ENCODE measurements around the gene TMEM91.
"Not testable (repeated sequence)": the region's sequence is repeated elsewhere in the genome, so short reads cannot be mapped to it uniquely, and the experiment has no call there.

TMEM91 gene

DNA sequence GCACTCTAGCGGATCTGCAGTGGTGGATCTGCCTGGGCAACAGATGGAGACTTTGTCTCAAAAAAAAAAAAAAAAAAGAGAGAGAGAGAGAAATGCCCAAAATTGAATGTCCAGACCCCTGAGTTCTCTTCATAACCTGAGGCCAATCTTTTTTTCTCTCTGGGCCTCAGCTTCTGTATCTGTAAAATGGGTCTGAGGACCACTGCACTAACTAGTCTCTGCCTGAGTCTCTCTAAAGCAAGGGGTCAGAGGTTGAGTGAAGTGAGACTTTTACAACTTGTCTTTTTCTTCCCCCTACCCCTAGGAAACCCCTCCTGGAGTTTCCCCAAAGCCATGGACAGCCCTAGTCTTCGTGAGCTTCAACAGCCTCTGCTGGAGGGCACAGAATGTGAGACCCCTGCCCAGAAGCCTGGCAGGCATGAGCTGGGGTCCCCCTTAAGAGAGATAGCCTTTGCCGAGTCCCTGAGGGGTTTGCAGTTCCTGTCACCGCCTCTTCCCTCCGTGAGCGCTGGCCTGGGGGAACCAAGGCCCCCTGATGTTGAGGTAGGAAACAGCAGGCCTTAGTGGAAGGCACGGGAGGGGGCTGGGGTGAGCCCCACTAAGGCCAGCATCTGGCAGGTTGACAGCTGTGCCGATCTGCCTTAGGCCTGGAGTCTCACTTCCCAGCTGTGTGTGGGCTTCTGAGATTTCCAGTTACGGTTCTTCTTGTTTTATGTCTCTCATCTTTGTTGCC, 1.8 kb downstream of the TMEM91 start:
- DNase-seq (ENCODE audit: low read depth), result no peak

DNA sequence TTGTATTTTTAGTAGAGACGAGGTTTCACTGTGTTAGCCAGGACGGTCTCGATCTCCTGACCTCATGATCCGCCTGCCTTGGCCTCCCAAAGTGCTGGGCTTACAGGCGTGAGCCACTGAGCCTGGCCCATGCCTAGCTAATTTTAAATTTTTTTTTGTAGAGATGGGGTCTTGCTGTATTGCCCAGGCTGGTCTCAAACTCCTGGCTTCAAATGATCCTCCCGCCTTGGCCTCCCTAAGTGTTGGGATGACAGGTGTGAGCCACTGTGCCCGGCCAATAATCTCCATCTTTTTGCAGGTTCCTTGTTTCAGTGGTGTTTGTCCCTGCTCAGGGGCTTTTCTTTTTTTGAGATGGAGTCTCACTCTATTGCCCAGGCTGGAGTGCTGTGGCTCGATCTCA, 5.2 kb downstream of the TMEM91 start:
- DNase-seq (ENCODE audit: low read depth), result not testable (repeated sequence)

DNA sequence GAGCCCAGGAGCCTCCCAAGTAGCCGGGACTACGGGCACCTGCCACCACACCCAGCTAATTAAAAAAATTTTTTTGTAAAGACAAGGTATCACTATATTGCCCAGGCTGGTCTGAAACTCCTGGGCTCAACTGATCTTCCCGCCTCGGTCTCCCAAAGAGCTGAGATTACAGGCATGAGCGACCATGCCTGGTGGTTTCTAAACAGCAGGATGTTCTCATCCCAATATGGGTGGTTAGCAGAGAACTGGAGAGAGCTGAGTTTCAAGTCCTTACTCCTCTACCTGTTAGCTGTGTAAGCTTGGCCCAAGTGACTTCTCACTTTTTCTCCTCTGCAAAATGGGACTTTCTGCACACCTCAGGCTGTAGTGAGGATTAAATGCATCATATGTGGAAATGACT, 8.0 kb downstream of the TMEM91 start:
- DNase-seq (ENCODE audit: low read depth), result no peak

DNA sequence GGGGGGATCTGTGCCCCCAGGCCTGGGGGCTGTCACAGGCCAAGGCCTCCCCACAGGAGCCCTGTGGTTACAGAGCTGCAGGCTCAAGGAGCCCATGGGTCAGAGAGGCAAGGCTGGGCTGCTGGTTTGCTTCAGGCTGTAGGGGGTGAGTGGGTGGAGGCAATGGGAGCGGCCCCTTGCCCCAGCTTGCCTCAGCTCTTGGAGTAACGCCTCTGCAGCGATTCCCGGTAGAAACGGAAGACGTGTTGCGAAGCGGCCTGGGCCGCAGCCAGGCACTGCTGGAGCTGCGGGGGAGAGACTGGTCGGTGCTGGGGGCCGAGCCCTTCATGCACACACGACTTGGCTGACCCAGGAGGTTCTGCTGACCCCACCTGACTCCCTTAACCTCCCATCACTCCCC, 10.1 kb downstream of the TMEM91 start:
- no peak for DNase-seq (ENCODE audit: low read depth)

DNA sequence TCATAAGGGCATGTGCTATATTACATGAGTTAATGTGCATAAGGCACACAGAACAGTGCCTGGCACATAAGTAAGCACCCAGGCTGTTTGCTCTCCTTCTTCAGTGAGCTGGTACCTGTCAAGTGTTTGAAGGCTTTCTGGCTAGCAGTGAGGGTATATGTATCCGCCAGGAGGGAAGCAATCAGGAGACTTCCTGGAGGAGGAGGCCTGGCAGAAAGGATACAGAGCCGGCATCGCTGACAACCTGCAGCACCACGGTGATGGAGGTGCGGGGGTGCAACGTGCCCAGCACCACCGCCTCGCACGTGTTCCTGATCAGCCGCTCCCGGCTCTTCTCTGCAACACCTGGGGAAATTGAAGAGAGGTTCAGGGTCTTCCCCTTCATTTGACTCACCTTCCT, 15.3 kb downstream of the TMEM91 start:
- DNase-seq (ENCODE audit: low read depth), result no peak

DNA sequence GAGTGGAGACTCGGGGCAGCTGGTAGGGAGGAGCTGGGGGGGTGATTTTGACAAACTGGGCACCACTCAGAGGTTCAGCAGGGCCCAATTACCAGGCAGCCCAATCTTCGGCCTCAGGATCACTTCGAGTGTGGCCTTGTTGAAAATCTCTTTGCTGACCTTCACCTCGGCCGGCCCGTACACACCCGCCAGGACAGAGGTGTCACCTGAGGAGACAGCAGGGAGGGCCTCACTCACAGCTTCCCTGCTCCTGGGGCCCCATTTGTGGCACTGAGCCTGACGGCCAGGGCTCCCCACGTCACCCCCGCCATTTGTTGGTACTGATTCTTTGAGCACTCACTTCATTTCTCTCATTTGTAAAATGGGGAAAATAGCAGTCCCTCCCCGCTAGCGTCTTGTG, 16.4 kb downstream of the TMEM91 start:
- DNase-seq (ENCODE audit: low read depth), result no peak

DNA sequence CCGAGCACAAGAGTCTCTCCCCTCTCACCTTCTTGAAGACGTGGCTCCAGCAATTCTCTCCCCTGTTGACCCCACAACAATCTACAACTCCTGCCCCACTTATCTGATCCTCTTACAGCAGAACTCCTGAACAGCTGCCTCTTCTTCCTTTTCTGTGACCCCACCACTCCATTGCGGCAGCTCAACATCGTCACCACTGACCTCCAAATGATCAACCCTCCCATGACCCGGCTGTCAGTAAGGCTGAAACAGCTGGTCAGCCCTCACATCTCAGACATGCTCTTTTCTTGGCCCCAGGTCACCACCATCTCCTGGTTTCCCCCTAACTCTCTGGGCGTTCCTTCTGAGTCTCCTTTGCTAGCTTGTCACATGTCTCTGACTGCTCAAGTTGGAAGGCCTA, 19.0 kb downstream of the TMEM91 start:
- no peak for DNase-seq (ENCODE audit: low read depth)

DNA sequence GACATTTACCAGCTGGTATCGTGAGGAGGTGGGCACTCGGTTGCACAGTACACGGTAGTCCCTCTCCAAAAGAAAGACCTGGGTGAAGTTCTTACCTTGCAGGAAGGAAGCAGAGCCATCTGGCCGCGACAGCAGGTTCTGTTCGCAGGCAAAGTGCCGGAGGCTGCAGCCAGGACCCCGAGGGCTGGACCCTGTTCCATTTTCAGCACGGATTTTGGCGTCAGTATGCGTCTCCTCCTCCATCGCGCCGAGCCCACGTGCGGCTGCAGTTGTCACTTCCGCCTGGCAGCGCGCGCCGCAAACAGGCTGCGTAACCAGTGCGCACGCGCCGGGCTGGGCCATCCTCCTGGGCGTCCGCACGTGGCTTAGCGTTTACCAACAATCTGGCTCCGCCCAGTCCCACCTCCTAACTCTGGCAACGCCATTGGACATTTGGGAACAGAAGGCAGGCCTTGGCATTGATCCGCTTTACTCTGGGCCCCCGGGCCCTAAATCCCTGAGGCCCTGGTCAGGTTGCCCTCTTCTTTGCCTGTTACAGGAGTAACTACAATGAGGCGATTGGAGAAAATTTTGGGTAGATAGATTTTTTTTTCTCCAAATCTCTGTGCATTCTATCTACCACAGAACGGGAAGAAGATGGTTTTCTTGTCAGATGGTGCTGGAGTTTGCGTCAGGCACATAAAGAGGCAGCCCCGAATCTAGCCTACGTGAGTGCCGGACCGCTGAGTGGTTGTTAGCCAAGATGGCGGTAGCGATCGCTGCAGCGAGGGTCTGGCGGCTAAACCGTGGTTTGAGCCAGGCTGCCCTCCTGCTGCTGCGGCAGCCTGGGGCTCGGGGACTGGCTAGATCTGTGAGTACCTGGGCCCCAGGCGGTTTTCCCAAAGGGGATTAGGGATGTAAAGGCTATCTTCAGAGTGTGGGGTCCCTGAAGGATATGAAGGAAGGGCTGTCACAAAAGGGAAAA, 21.0 kb downstream of the TMEM91 start, which contains the start of the genes BCKDHA and EXOSC5:
TSS of gene BCKDHA (plus strand) at position 733 of the 964 bp plus-strand sequence. CDS start at position 743, 10 bp downstream.
TSS of gene EXOSC5 (minus strand) at position 274 of the 964 bp plus-strand sequence. CDS start at position 243, 31 bp downstream.
- DNase-seq (ENCODE audit: low read depth), result peak; percentile 99

DNA sequence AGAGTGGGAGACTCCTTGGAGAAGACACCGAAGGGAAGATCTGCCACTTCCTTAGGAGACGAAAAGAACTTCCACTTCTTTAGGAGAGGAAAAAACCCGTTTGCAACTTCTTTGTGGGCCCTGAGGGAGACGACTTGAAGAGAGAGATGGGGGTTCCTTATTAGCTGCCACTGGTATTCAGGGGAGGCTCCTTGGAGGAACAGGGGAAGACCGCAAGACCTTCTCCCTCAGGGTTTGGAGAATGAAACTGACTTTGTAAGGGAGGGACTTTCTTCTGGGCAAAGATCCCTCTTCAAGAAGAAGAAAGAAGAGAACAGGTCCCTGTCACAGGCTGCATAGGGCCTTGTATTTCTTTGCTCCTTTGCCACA, 21.7 kb downstream of the TMEM91 start:
- no peak for DNase-seq (ENCODE audit: low read depth)

DNA sequence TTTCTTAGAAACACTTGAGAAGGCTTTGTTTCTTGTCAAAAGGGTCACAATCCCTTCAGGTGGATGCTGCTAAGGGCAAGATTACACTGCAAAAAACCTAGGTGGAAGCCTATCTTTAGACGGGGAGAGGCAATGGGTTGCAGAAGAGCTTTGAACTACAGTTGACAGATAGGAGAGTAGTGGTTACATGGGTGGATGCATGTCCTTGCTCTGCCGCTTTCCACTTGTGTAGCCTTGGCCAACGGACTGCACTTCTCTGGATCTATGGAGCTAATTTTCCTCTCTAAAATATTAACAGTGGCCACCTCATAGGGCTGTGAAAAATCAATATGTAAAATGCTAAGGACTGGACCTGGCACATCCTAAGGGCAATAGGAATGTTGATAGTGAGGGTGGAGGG, 22.3 kb downstream of the TMEM91 start:
- DNase-seq (ENCODE audit: low read depth), result no peak

DNA sequence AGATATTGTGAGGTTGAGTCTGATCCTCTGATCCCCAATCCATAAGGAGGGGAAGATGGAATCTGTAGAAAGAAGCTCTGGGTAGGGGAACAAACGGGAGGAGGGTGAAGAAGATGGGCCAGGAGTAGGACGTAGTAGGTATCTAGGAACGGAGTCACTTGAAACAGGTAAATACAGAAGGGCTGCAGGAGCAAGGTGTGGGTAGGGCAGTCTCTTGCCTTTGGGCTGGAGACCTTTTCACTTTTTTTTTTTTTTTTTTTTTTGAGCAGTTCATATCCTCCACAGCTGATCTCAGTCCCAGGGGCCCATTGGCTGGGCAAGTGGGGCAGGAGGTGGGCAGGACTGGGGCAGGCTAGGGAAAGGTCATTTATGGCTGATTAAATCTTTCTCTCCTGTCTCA, 22.8 kb downstream of the TMEM91 start:
- DNase-seq (ENCODE audit: low read depth), result no peak

DNA sequence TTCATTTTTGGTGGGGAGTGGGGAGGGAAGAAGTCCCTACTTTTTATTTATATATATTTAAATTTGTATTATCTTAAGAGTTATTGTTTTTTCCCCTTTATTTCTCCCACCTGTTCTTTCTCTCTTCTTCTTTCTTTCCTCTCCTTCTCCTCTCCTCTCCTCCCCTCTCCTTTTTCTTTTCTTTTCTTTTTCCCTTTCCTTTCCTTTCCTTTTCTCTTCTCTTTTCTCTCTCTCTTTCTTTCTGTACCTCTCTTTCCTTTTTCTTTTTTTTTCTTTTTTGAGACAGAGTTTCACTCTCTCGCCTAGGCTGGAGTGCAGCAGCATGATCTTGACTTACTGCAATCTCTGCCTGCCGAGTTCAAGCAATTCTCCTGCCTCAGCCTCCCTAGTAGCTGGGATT, 23.2 kb downstream of the TMEM91 start:
- no peak for DNase-seq (ENCODE audit: low read depth)

DNA sequence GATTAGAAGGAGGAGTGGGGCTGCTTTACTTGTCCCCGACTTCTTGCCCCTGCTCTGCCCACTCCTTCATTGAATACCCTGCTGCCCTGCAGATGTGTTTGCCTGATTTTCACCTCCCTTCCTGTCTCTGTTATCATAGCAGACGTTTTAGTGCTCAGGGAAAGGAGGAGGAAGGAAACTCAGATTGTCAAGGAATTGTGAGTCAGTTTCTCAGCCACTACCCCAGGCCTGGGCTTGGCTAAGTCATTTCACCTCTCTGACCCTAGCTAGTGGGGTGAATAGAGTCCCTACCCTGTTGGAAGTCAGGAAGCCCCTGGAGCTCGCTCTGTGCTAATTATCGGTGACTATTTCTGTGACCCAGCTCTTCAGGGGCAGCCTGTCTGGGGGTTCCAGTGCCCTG, 25.1 kb downstream of the TMEM91 start:
- DNase-seq (ENCODE audit: low read depth), result no peak

DNA sequence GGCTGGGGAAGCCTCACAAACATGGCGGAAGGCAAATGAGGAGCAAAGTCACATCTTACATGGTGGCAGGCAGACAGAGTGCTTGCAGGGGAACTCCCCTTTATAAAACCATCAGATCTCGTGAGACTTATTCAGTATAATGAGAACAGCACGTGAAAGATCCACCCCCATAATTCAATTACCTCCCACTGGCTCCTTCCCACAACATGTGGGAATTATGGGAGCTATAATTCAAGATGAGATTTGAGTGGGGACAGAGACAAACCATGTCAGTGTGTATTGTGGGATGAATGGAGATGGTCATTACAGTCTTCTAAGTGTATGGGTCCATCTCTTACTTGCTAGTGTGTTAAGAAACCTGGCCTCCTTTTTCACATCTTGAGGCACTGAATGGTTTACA, 25.7 kb downstream of the TMEM91 start:
- DNase-seq (ENCODE audit: low read depth), result no peak

DNA sequence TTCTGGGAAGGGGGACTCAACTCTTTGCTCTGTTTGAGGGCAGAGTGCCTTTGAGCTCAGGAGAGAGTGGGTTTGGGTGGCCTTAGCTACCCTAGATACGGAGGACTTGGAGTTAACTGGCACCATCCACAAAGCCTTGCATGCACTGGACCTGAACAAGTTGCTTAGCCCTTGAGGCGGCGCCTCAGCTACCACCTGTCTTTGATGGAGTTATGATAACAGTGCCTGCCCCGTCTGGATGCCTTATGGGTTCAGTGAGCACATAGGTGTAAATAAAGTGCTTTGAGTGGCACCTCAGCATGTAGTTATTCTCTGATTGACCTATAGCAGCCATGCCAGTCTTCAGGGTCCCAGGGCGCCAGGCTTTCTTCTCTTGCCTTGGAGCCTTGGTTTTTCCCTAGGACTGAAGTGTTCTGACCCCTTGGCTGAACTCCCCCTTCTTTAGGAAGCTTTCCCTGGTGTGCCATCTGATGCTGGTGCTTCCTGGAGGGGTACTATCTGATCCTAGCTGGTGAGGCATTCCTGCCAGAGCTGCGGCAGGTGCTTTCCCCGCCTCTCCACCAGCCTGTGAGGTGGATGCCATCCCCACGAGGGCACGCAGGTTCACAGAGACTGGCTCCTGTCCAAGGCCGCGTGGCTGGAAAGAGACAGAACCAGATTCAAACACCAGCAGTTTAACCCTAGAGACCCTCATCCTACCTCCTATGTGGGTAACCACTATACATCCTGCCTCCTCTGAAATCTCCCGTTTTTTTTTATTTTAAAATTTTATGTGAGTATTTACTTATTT, 27.0 kb downstream of the TMEM91 start:
- no peak for DNase-seq (ENCODE audit: low read depth)

DNA sequence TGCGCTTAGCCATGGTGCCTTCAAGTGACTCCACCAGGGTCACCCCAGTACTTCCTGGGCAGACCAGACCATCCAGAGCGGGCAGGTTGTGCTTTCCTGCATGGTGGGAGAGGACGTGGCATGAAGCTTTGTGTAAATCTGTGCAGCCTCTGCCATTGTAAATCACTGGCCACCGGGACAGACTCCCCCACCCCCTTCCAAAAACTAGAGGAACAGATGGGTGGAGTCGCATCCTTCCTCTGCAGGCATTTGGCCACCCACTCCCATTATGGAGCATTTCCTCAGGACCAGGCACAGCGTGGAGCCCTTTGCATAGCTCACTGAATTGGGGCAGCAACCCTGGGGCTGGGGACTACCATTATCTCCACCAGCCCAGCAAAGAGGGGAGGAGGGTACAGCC, 29.4 kb downstream of the TMEM91 start:
- DNase-seq (ENCODE audit: low read depth), result no peak

DNA sequence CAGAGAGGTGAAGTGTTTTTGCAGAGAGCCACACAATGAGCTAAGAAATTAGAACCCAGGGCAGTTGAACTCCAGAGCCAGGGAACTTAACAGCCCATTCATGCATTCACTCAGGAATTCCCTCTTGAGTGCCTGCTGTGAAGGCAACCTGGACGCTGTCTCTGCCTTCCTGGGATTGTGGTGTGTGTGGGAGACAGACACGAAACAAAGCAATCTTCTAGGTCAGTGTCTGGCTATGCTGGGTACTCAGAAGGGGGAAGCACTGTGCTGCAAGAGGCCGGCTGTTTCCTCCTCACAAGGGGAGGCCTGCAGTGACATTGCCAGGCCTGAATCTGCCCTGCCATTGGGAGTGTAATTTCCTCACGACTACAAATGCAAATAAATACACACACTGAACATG, 30.9 kb downstream of the TMEM91 start:
- DNase-seq (ENCODE audit: low read depth), result no peak

DNA sequence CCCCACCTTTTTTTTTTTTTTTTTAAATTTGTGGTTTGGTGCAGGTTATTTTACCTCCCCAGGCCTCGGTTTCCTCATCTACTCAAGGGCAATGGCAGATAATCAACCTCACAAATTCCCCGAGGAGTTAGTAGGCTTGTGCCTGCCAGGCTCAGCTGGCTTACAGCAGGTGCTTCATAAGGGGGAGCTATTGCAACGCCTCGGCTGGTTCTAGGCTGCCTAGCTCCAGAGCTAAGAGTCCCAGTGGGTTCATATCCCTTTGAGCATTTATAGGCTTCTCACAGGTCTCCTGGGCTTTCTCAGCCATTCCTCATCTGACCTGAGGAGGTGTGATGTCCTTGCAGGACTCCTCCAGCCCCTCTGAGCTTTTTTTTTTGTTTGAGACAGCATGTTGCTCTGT, 31.9 kb downstream of the TMEM91 start:
- DNase-seq (ENCODE audit: low read depth), result no peak

DNA sequence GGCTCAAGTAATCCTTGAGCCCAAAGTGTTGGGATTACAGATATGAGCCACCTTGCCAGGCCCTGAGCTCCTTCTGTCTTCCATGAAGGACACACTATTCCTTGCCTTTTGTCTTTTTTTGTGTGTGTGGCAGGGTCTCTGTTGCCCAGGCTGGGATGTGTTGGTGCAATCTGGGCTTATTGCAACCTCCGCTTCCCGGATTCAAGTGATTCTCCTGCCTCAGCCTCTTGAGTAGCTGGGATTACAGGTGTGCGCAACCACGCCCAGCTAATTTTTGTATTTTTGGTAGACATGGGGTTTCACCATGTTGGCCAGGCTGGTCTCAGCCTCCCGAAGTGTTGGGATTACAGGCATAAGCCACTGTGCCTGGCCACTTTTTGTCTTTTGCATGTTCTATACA, 32.5 kb downstream of the TMEM91 start:
- DNase-seq (ENCODE audit: low read depth), result not testable (repeated sequence)

DNA sequence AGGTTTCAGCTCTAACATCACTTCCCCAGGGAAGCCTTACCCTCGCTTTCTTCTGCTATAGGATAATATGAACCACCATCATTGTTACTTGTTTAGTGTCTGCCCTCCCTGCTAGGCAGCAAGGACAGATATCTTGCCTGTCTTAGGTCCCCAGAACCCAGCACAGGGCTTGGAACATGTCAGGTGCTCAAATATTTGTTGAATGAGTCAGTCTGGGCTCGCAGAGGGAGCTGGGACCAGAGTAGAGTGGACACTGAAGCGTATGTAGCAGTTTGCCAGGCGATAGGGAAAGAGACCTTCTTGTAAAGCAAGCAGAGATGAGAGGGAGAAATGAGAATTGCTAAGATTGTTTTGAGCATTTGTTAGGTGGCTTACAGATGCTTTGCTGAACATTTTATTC, 33.0 kb downstream of the TMEM91 start:
- no peak for DNase-seq (ENCODE audit: low read depth)

DNA sequence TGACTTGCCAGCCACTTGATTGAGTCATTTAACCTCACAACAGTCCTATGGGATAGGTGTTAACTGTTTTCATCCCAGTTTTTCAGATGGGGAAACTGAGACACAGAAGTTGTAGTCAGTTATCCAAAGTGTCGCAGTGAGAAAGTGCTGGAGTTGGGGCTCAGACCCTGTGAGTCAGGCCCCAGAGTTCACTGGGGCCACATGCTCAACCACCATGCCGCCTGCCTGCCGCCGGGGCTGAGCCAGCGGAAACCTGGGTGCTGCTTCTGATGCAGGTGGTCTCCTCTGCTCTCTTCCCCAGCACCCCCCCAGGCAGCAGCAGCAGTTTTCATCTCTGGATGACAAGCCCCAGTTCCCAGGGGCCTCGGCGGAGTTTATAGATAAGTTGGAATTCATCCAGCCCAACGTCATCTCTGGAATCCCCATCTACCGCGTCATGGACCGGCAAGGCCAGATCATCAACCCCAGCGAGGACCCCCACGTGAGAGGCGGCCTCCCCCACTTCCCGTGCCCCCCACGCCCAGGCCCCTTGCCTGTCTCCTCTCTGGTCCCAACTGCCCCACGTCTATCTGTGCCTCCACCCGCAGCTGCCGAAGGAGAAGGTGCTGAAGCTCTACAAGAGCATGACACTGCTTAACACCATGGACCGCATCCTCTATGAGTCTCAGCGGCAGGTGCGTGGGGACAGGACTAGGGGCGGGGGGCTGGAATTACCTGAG, 34.2 kb downstream of the TMEM91 start:
- DNase-seq (ENCODE audit: low read depth), result no peak
